Mononuclear cell (primary cell): ENCODE data around the gene CEP170. TPM values are rescaled to one million over a fixed set of nuclear protein-coding genes. Genes with fewer than 3 reads are reported as not detected.
"Not testable (repeated sequence)": the region's sequence is repeated elsewhere in the genome, so short reads cannot be mapped to it uniquely, and the experiment has no call there.

Experiments used
- H3K27me3 ChIP-seq: 2 replicates; pipeline ENCODE4 v1.6.0; 2011; ENCODE audit warnings: low read length, control low read depth; ENCODE audit not compliant: insufficient read depth
- H3K4me1 ChIP-seq: 2 replicates; pipeline ENCODE4 v1.5.1; 2011; ENCODE audit warnings: mild to moderate bottlenecking, low read length, control low read depth; ENCODE audit not compliant: insufficient read depth
- H3K4me3 ChIP-seq: 2 replicates; pipeline ENCODE4 v1.5.1; 2011; ENCODE audit warnings: mild to moderate bottlenecking, low read length, moderate library complexity
- H3K9me3 ChIP-seq: 2 replicates; pipeline ENCODE4 v1.5.1; 2011; ENCODE audit warnings: low read depth, mild to moderate bottlenecking, control low read depth, low read length
- total RNA-seq: library from RNA; depleted of rRNA; stranded (reverse); fragments of >200 nt; gene quantifications from one replicate; pipeline ENCODE4 v1.2.3, GENCODE V29; 2012

Gene CEP170
- total RNA-seq, 1 donor, result 50.8 TPM

DNA sequence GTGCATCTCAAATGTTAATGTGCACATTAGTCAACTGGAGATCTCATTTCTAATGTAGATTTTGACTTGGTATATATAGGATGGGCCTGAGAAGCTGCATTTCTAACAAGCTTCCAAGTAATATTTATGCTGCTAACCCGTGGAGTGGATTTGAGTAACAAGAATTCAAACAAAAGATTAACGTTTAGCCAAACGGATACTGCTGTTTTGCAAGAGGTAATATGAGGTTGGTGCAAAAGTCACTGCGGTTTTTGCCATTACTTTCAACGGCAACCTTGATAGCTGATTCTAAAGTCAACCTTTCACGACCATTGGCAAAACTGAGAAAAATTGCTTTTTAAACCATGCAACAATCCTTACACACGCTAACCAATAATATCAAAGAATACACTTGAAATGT, 70.3 kb downstream of the CEP170 start:
- not testable (repeated sequence) for H3K27me3 ChIP-seq, H3K9me3 ChIP-seq, H3K4me1 ChIP-seq, H3K4me3 ChIP-seq

- not testable (repeated sequence) for H3K27me3 ChIP-seq, H3K9me3 ChIP-seq, H3K4me1 ChIP-seq, H3K4me3 ChIP-seq
These were observed 71.4 kb downstream of the CEP170 start for GRCh38 chr1:243183661-243184060.

DNA sequence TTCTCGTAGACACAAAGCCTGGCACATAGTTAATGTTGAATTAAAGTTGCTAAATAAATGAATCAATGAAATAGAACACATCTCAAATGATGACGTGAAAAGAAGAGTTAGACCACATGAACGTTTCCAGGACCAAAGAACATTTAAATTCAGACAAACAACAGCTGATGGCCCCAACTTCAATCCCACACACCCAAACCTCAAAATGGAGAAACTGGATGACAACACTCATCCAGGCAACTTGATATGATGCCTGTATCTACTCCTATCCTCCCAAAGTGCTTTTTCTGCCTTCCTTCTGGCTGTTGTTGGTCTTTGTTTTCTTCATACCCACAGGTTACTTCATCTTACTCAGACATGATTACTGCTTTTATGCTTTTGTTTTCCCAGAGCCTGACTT, 71.9 kb downstream of the CEP170 start:
- H3K4me1 ChIP-seq, H3K27me3 ChIP-seq, H3K4me3 ChIP-seq, H3K9me3 ChIP-seq: not testable (repeated sequence)

DNA sequence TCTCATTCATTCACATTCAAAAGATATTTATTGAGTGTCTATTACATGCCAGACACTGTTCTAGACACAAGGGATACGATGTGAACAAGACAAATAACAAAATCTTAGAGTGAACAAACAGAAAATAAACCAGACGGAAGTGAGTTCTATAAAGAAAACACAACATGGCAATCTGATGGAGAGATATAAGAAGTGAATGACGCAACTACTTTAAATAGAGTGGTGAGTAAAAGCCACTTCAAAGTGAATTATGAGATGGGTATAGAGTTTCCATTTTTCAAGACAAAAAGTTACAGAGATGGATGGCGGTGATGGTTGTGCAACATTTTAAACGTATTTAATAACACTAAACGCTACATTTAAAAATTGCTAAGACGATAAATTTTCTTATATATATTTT, 75.4 kb downstream of the CEP170 start:
- Histone ChIP-seq H3K9me3 (no peaks in the 10 kb centered on the region), H3K4me3 (no peak overlapping the region), H3K27me3 (no peaks in the 10 kb centered on the region), H3K4me1 (no peaks in the 10 kb centered on the region)

- H3K4me3 ChIP-seq, H3K4me1 ChIP-seq: not testable (repeated sequence)
These were observed 77.3 kb downstream of the CEP170 start for GRCh38 chr1:243177792-243178191.

DNA sequence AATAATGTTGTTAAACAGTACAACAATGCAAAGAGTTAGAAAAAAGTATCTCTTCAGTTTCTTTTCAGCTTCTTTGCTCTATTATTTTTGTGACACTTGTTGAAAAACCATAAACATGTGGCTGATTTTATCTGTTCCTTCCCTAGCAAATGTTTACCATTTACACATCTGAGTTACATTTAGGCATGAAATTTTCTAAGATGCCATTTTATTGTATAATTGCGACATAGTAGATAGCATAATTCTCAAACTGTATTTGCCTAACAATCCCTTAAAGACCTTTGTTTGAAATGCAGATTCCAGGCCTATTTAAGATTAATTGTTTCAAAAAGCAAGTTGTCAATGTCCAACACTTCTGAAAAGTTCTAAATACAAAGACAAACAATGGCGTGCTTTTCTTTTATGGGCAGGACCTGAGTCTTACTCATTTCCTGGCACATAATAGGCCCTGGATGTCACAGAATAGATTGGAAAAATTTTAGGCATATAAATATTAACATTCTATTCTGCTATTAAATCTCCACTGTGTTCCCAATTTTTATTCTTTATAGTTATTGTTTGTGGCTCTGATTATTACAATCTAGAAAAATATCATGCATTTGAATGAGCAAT, 81.2 kb downstream of the CEP170 start:
- H3K4me3 ChIP-seq, H3K9me3 ChIP-seq, H3K27me3 ChIP-seq, H3K4me1 ChIP-seq: not testable (repeated sequence)

More at GRCh38 chr1:243177792-243178191, 77.3 kb downstream of the CEP170 start:
- not testable (repeated sequence) for H3K27me3 ChIP-seq, H3K9me3 ChIP-seq

GRCh38 chr1:243164911-243165310, 90.2 kb downstream of the CEP170 start:
- not testable (repeated sequence) for H3K4me1 ChIP-seq, H3K27me3 ChIP-seq, H3K9me3 ChIP-seq, H3K4me3 ChIP-seq

DNA sequence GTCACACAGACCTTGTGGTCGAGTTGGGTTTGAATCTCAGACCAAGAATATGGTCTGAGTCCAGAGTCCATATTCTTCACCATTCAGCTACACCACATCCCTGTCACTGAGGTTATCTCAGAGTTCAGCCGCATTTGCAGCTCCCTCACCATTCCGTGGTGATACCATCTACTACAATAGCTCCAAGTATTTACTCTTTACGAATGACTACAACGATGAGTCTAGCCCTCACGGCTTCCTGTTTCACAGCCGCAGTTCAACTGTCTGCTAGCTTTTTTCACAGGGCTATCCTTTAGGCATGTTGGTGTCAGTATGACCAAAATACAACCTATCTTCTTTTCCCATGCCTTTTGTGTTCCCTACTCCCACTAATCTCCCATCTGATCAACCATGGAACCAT, 104.2 kb downstream of the CEP170 start:
- H3K9me3 ChIP-seq, H3K4me1 ChIP-seq: not testable (repeated sequence)

DNA sequence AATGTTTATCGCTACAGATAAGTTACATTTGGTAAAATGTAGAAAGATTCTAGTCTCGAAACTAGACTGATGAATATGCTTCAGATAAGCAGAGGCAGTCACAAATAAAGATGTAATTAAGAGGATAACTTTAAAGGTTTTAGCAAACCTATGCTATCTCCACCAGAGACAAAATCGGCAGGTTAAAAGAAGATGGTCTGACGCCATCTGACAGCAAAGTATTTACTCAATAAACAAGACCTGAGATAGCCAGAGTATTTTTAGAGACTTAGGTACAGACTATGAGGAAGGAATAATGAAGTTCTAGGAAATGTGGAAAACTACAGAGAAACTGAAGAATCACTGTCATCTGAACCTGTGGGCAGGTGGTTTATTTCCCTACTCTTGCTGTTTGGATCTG, 106.0 kb downstream of the CEP170 start:
- H3K9me3 ChIP-seq, H3K4me1 ChIP-seq, H3K4me3 ChIP-seq, H3K27me3 ChIP-seq: not testable (repeated sequence)

More for the DNA sequence above, 104.2 kb downstream of the CEP170 start:
- not testable (repeated sequence) for H3K4me3 ChIP-seq, H3K27me3 ChIP-seq

- not testable (repeated sequence) for H3K4me3 ChIP-seq, H3K27me3 ChIP-seq, H3K9me3 ChIP-seq, H3K4me1 ChIP-seq
These were observed 107.7 kb downstream of the CEP170 start for GRCh38 chr1:243147351-243147750.

DNA sequence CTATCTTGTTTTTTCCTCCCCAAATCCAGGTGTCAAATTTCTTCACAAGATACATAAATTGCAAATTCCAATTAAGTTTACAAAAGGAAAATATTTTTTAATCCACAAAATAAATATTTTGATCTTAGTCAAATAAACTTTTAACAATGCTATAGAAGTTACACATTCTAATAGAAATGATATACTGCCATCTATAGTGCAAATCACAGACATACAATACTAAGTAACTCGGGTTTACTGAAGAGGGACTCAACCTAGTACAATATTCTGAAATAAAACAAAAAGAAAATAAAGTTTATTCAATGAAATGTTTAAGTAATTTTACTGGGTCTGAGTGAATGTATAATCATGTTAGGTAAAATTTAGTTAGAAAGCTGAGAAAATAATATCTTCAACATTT, 114.6 kb downstream of the CEP170 start:
- H3K4me1 ChIP-seq, H3K4me3 ChIP-seq, H3K27me3 ChIP-seq, H3K9me3 ChIP-seq: not testable (repeated sequence)

GRCh38 chr1:243122876-243123409, 132.1 kb downstream of the CEP170 start:
- not testable (repeated sequence) for H3K4me3 ChIP-seq, H3K4me1 ChIP-seq, H3K9me3 ChIP-seq, H3K27me3 ChIP-seq

- not testable (repeated sequence) for H3K4me3 ChIP-seq, H3K27me3 ChIP-seq, H3K4me1 ChIP-seq, H3K9me3 ChIP-seq
These were observed 133.1 kb downstream of the CEP170 start for GRCh38 chr1:243121939-243122338.

DNA sequence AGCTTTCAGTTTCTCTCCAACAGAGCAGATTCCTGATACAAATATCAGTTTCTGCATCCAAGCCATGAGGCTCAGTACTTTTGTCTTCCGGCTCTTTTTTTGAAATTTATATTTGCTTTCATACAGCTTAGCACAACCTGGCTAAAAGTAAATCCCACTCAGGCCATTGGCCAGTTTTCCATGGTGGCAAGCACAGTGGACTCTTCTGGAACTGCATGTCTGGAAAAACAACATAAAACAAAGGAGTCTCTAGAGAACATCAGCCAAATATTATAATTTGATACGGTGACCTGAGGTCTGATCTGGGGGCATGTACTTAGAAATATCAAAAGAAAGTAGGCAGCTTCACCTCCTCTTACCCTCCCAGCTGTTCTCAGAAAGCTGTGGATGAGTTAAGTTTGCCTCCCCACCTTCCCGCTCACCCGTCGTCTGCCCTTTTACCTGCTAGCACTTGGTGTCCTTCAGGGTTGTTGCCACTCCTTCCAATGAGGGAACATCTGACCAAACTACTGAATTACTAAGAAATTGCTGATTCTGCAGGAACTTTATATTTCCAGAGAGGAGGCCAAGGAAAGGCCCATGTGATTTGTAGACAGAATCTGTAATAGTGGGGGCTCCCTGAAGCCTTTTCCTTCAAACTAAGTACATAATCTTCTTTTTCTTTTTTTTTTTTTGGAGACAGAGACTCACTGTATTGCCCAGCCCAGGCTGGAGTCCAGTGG, 136.3 kb downstream of the CEP170 start:
- H3K4me3 ChIP-seq, H3K4me1 ChIP-seq, H3K9me3 ChIP-seq, H3K27me3 ChIP-seq: not testable (repeated sequence)

GRCh38 chr1:243116187-243116586, 138.9 kb downstream of the CEP170 start:
- not testable (repeated sequence) for H3K4me3 ChIP-seq, H3K4me1 ChIP-seq, H3K27me3 ChIP-seq, H3K9me3 ChIP-seq

DNA sequence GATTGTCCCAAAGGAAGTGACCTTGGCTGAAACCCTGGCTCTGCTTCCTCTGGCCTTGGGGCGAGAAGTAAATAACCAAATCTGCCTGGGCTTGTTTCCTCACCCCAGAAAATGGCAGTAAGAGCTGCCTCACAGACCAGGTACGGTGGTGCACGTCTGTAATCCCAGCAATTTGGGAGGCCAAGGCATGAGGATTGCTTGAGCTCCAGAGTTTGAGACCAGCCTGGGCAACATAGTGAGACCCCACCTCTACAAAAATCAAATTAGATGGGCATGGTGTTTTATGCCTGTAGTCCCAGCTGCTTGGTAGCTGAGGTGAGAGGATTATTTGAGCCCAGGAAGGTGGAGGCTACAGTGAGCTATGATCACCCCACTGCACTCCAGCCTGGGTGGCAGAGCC, 140.3 kb downstream of the CEP170 start:
- not testable (repeated sequence) for H3K27me3 ChIP-seq, H3K4me3 ChIP-seq, H3K4me1 ChIP-seq, H3K9me3 ChIP-seq
